Measurements from ENCODE around the gene AMER2.

AMER2 gene

GRCh38 chr13:25171517-25172302 is at the start of gene AMER2:
AMER2 (minus strand) TSS chr13:25172288; CDS start chr13:25171619, 669 bp downstream.
- FAIRE-seq: no peak

GRCh38 chr13:25218019-25218418 is 45.9 kb upstream of the AMER2 start:
- no peak for FAIRE-seq

GRCh38 chr13:25217023-25217885 is 45.2 kb upstream of the AMER2 start:
- FAIRE-seq: no peak

- FAIRE-seq: no peak
Measured at GRCh38 chr13:25215253-25215575, 43.1 kb upstream of the AMER2 start.

- FAIRE-seq: no peak
Measured at GRCh38 chr13:25214491-25215252, 42.6 kb upstream of the AMER2 start.

GRCh38 chr13:25213715-25214114 is 41.6 kb upstream of the AMER2 start:
- no peak for FAIRE-seq

GRCh38 chr13:25210842-25211569 is 38.9 kb upstream of the AMER2 start:
- FAIRE-seq: no peak

GRCh38 chr13:25207291-25207810 is 35.3 kb upstream of the AMER2 start:
- no peak for FAIRE-seq

- no peak for FAIRE-seq
Measured at GRCh38 chr13:25204863-25205262, 32.8 kb upstream of the AMER2 start.

- FAIRE-seq: no peak
Measured at GRCh38 chr13:25203127-25203740, 31.1 kb upstream of the AMER2 start.

GRCh38 chr13:25200783-25201182 is 28.7 kb upstream of the AMER2 start:
- no peak for FAIRE-seq

GRCh38 chr13:25198647-25199046 is 26.6 kb upstream of the AMER2 start:
- no peak for FAIRE-seq

GRCh38 chr13:25196971-25197370 is 24.9 kb upstream of the AMER2 start:
- no peak for FAIRE-seq

- no peak for FAIRE-seq
Measured at GRCh38 chr13:25192936-25193335, 20.8 kb upstream of the AMER2 start.

- FAIRE-seq: no peak
Measured at GRCh38 chr13:25192489-25192888, 20.4 kb upstream of the AMER2 start.

GRCh38 chr13:25192052-25192451 is 20.0 kb upstream of the AMER2 start:
- FAIRE-seq: no peak

GRCh38 chr13:25190771-25191170 is 18.7 kb upstream of the AMER2 start:
- no peak for FAIRE-seq

- FAIRE-seq: no peak
Measured at GRCh38 chr13:25190256-25190655, 18.2 kb upstream of the AMER2 start.

- FAIRE-seq: no peak
Measured at GRCh38 chr13:25187596-25187995, 15.5 kb upstream of the AMER2 start.

- no peak for FAIRE-seq
Measured at GRCh38 chr13:25186187-25186586, 14.1 kb upstream of the AMER2 start.

- no peak for FAIRE-seq
Measured at GRCh38 chr13:25181597-25181996, 9.5 kb upstream of the AMER2 start.
